Ovary (tissue), 9 donors: ENCODE measurements around the gene HGS. TPM values are rescaled to one million over a fixed set of nuclear protein-coding genes. Genes with fewer than 3 reads are reported as not detected.
A peak's percentile ranks its signal among the peaks of the same experiment; 100 is the strongest.

ENCODE experiments used
- DNase-seq, 5 donors: peaks; one replicate each; pipeline ENCODE4 v3.0.0-alpha.2; 2019 to 2020
- H3K27ac ChIP-seq, 2 donors: fragments of 200-600 bp; one replicate each; pipeline versions ENCODE4 v1.5.1 to v1.8.0; 2019 to 2022
- H3K27me3 ChIP-seq: fragments of 200-600 bp; one replicate; pipeline ENCODE4 v1.8.0; 2022
- H3K36me3 ChIP-seq: fragments of 200-600 bp; sonication (generic); one replicate; pipeline ENCODE4 v1.5.1; 2019
- H3K4me1 ChIP-seq: one replicate; pipeline ENCODE4 v1.8.1; 2013; ENCODE audit warnings: mild to moderate bottlenecking, moderate library complexity; ENCODE audit not compliant: insufficient read depth
- H3K4me3 ChIP-seq: fragments of 200-600 bp; sonication (generic); one replicate; pipeline ENCODE4 v1.5.1; 2017
- H3K9me3 ChIP-seq, 2 donors: fragments of 200-600 bp in 1 of 2; sonication (generic) in 1 of 2; one replicate each; pipeline versions ENCODE4 v1.5.1 to v1.8.1; 2013 to 2019; ENCODE audit warnings: mild to moderate bottlenecking in 1 of 2, moderate library complexity in 1 of 2
- EP300 ChIP-seq: sonication (generic); formaldehyde crosslinking; IDR thresholded peaks from one replicate; pipeline ENCODE4 v1.6.1; 2017; ENCODE audit warnings: antibody characterized with exemption
- POLR2A ChIP-seq: fragments of 450-650 bp; IDR thresholded peaks from one replicate; pipeline ENCODE4 v1.6.1; 2017; ENCODE audit warnings: antibody characterized with exemption, mild to moderate bottlenecking, moderate library complexity
- WGBS, 3 donors: extraction: QIAGEN DNeasy Blood & Tissue Kit in 1 of 3; methylation state at CpG; one replicate each; pipeline versions ENCODE4 v1.1.5 to v1.1.7; 2013 to 2017; 5-methylcytosine and 5-hydroxymethylcytosine counted together
- intact Hi-C, 4 donors: fragments of 100-400 bp; cut with DNase I; formaldehyde crosslinking; loops; one replicate each; pipeline versions ENCODE4 v1.11.0 to v1.15.1; 2022 to 2023
- polyA plus RNA-seq, 2 donors: library from polyadenylated mRNA; stranded (reverse); fragments of 200-250 nt in 1 of 2; fragments of 350-450 nt in 1 of 2; fragmentation: Illumina TruSeq in 1 of 2; extraction: RNeasy Lipid Tissue Mini Kit (QIAGEN cat#74804) in 1 of 2; gene quantifications; one replicate each; pipeline ENCODE4 v1.2.3, GENCODE V29; 2013 to 2014
- total RNA-seq, 7 donors: library from RNA; depleted of rRNA in 2 of 7; stranded (reverse); fragments of >200 nt in 2 of 7; fragmentation: NEBNext Ultra II Directional in 3 of 7; extraction: Animal tissue kit (Norgen Biotek cat#: 25700) in 3 of 7; gene quantifications; one replicate each; pipeline versions ENCODE4 v1.1.0 to v1.2.4, GENCODE V29; 2016 to 2023
- TF ChIP-seq, protein P1 (sequence below), 3 donors: fragments of 450-650 bp in 2 of 3; fragments of 200-600 bp in 1 of 3; IDR thresholded peaks; one replicate each; pipeline versions ENCODE4 v1.5.1 to v1.8.0; 2016 to 2022; ENCODE audit warnings: antibody characterized with exemption in 3 of 3, mild to moderate bottlenecking in 1 of 3
- donor health status: DM: no; HTN: no; CAD: no; lungs with moderate emphysema.
- donor health status: DM: no; HTN: no; CAD: no.
- donor health status: Bipolar disorder and iron deficiency.
- donor health status: DM: yes; HTN: yes; CAD: no.
- donor health status: DM: no; HTN: no; CAD: no.
- donor health status: DM: yes; HTN: yes; CAD: no.

Gene HGS
- total and polyA plus RNA-seq, 9 donors, result 39.1 to 91.5 (median 73.4) TPM

DNA sequence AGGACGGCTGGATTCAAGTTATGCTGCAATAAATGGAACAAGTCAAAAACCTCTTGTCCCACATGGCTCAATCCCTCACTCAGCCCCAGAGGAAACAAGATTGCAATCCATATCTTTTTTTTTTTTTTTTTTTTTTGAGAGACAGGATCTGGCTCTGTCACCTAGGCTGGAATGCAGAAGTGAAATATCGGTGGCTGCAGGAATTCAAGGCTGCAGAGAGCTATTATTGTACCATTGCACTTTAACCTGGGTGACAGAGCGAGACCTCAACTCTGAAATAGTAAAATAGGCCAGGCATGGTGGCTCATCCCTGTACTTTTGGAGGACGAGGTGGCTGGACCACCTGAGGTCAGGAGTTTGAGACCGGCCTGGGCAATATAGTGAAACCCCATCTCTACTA is 24.8 kb upstream of the HGS start:
- H3K27ac ChIP-seq, result no peak overlapping the region
- H3K36me3 ChIP-seq, result no peaks in the 10 kb centered on the region
- TF ChIP-seq EP300 (no peak), POLR2A (no peak)
- TF ChIP-seq, protein P1, sequence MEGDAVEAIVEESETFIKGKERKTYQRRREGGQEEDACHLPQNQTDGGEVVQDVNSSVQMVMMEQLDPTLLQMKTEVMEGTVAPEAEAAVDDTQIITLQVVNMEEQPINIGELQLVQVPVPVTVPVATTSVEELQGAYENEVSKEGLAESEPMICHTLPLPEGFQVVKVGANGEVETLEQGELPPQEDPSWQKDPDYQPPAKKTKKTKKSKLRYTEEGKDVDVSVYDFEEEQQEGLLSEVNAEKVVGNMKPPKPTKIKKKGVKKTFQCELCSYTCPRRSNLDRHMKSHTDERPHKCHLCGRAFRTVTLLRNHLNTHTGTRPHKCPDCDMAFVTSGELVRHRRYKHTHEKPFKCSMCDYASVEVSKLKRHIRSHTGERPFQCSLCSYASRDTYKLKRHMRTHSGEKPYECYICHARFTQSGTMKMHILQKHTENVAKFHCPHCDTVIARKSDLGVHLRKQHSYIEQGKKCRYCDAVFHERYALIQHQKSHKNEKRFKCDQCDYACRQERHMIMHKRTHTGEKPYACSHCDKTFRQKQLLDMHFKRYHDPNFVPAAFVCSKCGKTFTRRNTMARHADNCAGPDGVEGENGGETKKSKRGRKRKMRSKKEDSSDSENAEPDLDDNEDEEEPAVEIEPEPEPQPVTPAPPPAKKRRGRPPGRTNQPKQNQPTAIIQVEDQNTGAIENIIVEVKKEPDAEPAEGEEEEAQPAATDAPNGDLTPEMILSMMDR (IDR thresholded peaks at IDR 0.05), result no peak
- no peak overlapping the region for H3K4me3 ChIP-seq
- WGBS, 3 donors, result 83 to 85% (median 83%) methylated on average over 5 of the region's 5 CpGs
- H3K27me3 ChIP-seq, result no peaks in the 10 kb centered on the region
- intact Hi-C loops, result no loop called here
- DNase-seq, result no peak
- no peaks in the 10 kb centered on the region for H3K4me1 ChIP-seq
- no peaks in the 10 kb centered on the region for H3K9me3 ChIP-seq

DNA sequence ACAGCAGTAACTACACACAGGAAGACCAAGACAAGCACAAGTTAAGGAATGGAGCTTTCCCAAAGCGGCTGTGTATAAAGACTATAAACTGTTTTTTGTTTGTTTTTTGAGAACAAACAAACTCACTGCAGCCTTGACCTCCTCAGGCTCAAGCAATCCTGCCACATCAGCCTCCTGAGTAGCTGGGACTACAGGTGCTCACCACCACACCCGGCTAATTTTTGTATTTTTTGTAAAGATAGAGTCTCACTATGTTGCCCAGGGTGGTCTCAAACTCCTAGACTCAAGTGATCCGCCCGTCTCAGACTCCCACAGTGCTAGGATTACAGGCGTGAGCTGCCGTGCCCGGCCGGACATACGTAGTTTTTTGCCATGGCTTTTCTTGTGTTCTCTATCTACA is 23.4 kb upstream of the HGS start:
- H3K4me1 ChIP-seq, result peaks cover 4% of the 10 kb centered on the region
- intact Hi-C loops, result no loop called here
- no peak overlapping the region for H3K27ac ChIP-seq
- no peaks in the 10 kb centered on the region for H3K9me3 ChIP-seq
- TF ChIP-seq EP300 (no peak), POLR2A (no peak)
- TF ChIP-seq, protein P1 (IDR thresholded peaks at IDR 0.05), result no peak
- no peak for DNase-seq
- WGBS, 3 donors, result 83 to 94% (median 91%) methylated on average over 9 of the region's 9 CpGs
- H3K36me3 ChIP-seq, result no peaks in the 10 kb centered on the region
- H3K4me3 ChIP-seq, result no peak overlapping the region
- H3K27me3 ChIP-seq, result no peaks in the 10 kb centered on the region

DNA sequence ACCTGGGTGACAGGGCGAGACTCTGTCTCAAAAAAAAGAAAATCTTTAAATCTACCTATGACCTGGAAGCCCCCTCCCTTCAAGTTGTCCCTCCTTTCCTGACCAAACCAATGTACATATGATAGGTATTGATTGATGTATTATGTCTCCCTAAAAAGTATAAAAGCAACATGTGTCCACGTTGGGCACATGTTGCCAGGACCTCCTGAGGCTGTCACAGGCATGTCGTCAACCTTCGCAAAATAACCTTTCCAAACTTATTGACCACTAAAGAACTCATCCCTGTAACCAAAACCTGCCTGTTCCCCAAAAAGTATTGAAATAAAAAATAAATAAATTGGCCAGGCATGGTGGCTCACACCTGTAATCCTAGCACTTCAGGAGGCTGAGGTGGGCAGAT is 21.8 kb upstream of the HGS start:
- no peaks in the 10 kb centered on the region for H3K9me3 ChIP-seq
- H3K4me3 ChIP-seq, result no peak overlapping the region
- WGBS, 3 donors, result 90 to 94% (median 90%) methylated on average over 4 of the region's 4 CpGs
- no peak for DNase-seq
- H3K27ac ChIP-seq, result no peak overlapping the region
- intact Hi-C loops, result no loop called here
- H3K4me1 ChIP-seq, result peaks cover 9% of the 10 kb centered on the region
- H3K36me3 ChIP-seq, result no peaks in the 10 kb centered on the region
- TF ChIP-seq, protein P1 (IDR thresholded peaks at IDR 0.05), result no peak
- TF ChIP-seq EP300, result no peak
- no peak for TF ChIP-seq POLR2A
- H3K27me3 ChIP-seq, result no peaks in the 10 kb centered on the region

DNA sequence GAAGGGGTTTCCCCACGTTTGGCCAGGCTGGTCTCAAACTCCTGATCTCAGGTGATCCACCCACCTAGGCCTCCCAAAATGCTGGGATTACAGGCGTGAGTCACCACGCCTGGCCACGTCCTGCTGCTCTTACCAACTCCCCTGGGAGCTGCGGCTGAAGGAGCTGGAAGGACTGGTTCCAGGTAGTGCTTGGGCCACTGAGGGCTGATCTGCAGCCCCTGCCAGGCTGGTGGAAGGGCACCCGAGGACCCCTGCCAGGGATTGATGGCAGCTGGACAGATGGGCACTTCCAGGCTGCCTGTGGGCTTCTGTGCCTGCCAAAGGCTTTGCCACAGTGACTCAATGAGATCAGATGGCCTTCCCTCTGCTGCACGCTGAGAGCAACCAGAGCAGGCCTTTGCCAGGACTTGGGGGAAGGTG is 19.8 kb upstream of the HGS start:
- WGBS, 3 donors, result 77 to 86% (median 86%) methylated on average over 7 of the region's 7 CpGs
- intact Hi-C loops, result no loop called here
- peaks cover 12% of the 10 kb centered on the region for H3K4me1 ChIP-seq
- no peak for DNase-seq
- H3K36me3 ChIP-seq, result no peaks in the 10 kb centered on the region
- H3K4me3 ChIP-seq, result no peak overlapping the region
- no peak overlapping the region for H3K27ac ChIP-seq
- TF ChIP-seq EP300 (no peak), POLR2A (no peak)
- H3K9me3 ChIP-seq, result no peaks in the 10 kb centered on the region
- no peaks in the 10 kb centered on the region for H3K27me3 ChIP-seq

DNA sequence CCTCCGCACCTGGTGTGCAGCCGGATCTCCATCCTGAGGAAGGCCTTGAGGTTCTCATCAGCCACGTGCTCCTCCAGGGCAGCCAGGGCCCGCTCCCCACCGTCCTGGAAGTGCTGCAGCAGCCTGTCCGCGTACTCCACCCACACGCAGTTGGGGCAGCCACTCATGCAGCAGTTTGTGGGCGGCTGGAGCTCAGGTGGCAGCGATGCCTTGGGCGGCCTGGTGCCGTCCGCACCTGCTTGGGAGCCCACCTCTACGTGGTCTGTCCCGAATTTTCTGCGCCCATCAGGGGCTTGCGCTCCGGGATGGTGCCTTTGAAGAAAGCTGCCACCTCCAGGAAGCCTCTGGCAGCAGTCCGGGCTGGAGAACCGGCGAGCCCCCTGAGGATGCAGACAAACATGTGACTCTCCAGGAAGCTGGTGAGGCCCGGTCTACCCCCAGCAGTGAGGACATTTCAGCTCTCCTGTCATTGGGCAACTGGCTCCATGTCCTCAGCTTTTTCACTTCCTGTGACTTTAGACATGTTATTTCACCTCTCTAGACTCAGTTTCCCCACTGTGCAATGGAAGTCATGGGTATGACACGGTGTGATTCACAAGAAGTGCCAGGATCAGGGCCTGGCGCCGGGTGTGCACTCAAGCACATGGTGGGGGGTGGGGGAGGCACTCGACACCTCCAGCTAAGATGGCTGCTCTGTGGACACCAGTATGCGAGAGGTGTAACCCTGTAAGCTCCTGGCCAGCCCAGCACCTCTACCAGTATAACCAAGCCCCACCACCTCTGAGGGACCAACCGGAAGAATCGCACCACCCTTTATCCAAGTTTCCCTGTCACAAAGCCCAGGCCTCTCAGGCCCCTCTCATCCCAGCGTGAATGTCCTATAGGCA is 18.4 kb upstream of the HGS start:
- TF ChIP-seq, protein P1 (IDR thresholded peaks at IDR 0.05), result no peak
- no peak for TF ChIP-seq POLR2A
- Histone ChIP-seq H3K4me3 (peak overlapping the region; percentile 55), H3K27ac (peak overlapping the region; percentile 32 to 78), H3K9me3 (no peaks in the 10 kb centered on the region), H3K27me3 (no peaks in the 10 kb centered on the region), H3K4me1 (peaks cover 12% of the 10 kb centered on the region), H3K36me3 (no peaks in the 10 kb centered on the region)
- intact Hi-C loops, result no loop called here
- no peak for DNase-seq
- 58 to 63% (median 59%) methylated on average over 25 to 30 of the region's 30 CpGs for WGBS, 3 donors
